Activated T-helper 1 cell treated with anti-CD3 and anti-CD28 coated beads, Interleukin-12 subunit alpha, Interleukin-12 subunit beta, Interleukin-2, Interleukin-4 antibody, amounts not matched to agents 30 ng/mL and 10 ng/mL and 1 ng/mL, durations not matched to agents 14 hours and 24 hours and 36 hours (primary cell): ENCODE results near the gene SPANXN4. TPM values are rescaled to one million over a fixed set of nuclear protein-coding genes. Genes with fewer than 3 reads are reported as not detected.

ENCODE experiments used
- DNase-seq: peaks from one replicate; pipeline ENCODE4 v3.0.0; 2021; ENCODE audit warnings: low spot score
- H3K27ac Mint-ChIP-seq: one replicate; pipeline ENCODE4 v1.8.0; 2021; ENCODE audit warnings: mild to moderate bottlenecking, mixed read lengths
- H3K27me3 Mint-ChIP-seq: one replicate; pipeline ENCODE4 v1.8.0; 2022; ENCODE audit warnings: mild to moderate bottlenecking, moderate library complexity, mixed read lengths; ENCODE audit not compliant: insufficient read depth
- H3K36me3 Mint-ChIP-seq: one replicate; pipeline ENCODE4 v1.8.0; 2021; ENCODE audit warnings: low read depth, mixed read lengths
- H3K4me1 Mint-ChIP-seq: one replicate; pipeline ENCODE4 v1.8.0; 2021; ENCODE audit warnings: low read depth, mixed read lengths
- H3K4me3 Mint-ChIP-seq: one replicate; pipeline ENCODE4 v1.8.0; 2021; ENCODE audit warnings: mild to moderate bottlenecking, moderate library complexity, mixed read lengths
- H3K9me3 Mint-ChIP-seq: one replicate; pipeline ENCODE4 v1.8.0; 2021; ENCODE audit warnings: mixed read lengths
- intact Hi-C: fragments of 100-400 bp; cut with micrococcal nuclease; formaldehyde crosslinking; loops from one replicate; pipeline ENCODE4 v1.15.1; 2024
- total RNA-seq: library from RNA; stranded (reverse); gene quantifications from 2 replicates; pipeline ENCODE4 v1.2.3, GENCODE V29; 2022

SPANXN4 gene
- total RNA-seq: not detected in 2 replicates

GRCh38 chrX:143025628-143026027 lies at the start of gene SPANXN4:
Gene SPANXN4, plus strand, starts transcription at chrX:143025928. Its CDS starts 87 bp downstream, at chrX:143026015.
- Mint-ChIP-seq H3K27ac (no peak within 1 kb of the TSS), H3K36me3 (no peaks in the 10 kb centered on the region), H3K9me3 (peaks cover 5% of the 10 kb centered on the region), H3K4me1 (no peaks in the 10 kb centered on the region), H3K4me3 (no peak within 1 kb of the TSS), H3K27me3 (no peaks in the 10 kb centered on the region)
- intact Hi-C loops: no loop called here
- no peak for DNase-seq

- Mint-ChIP-seq H3K27me3 (no peaks in the 10 kb centered on the region), H3K36me3 (no peaks in the 10 kb centered on the region), H3K4me3 (no peak overlapping the region), H3K9me3 (no peaks in the 10 kb centered on the region), H3K4me1 (no peaks in the 10 kb centered on the region), H3K27ac (no peak overlapping the region)
- intact Hi-C loops: no loop called here
- DNase-seq: no peak
These were observed 48.4 kb upstream of the SPANXN4 start for GRCh38 chrX:142977128-142977914.

- intact Hi-C loops: no loop called here
- H3K36me3 Mint-ChIP-seq: no peaks in the 10 kb centered on the region
- H3K4me1 Mint-ChIP-seq: no peaks in the 10 kb centered on the region
- H3K9me3 Mint-ChIP-seq: no peaks in the 10 kb centered on the region
- no peak overlapping the region for H3K27ac Mint-ChIP-seq
- no peaks in the 10 kb centered on the region for H3K27me3 Mint-ChIP-seq
- DNase-seq: no peak
- no peak overlapping the region for H3K4me3 Mint-ChIP-seq
These were observed 47.5 kb upstream of the SPANXN4 start for GRCh38 chrX:142978130-142978684.

- intact Hi-C loops: no loop called here
- DNase-seq: no peak
- peaks cover 3% of the 10 kb centered on the region for H3K9me3 Mint-ChIP-seq
- H3K27me3 Mint-ChIP-seq: no peaks in the 10 kb centered on the region
- no peak overlapping the region for H3K27ac Mint-ChIP-seq
- H3K4me3 Mint-ChIP-seq: no peak overlapping the region
- H3K36me3 Mint-ChIP-seq: no peaks in the 10 kb centered on the region
- no peaks in the 10 kb centered on the region for H3K4me1 Mint-ChIP-seq
These were observed 43.0 kb upstream of the SPANXN4 start for GRCh38 chrX:142982679-142983078.

GRCh38 chrX:142994988-142995387 lies 30.7 kb upstream of the SPANXN4 start:
- Mint-ChIP-seq H3K4me1 (no peaks in the 10 kb centered on the region), H3K4me3 (no peak overlapping the region), H3K27me3 (no peaks in the 10 kb centered on the region), H3K36me3 (no peaks in the 10 kb centered on the region), H3K9me3 (no peaks in the 10 kb centered on the region), H3K27ac (no peak overlapping the region)
- intact Hi-C loops: no loop called here
- no peak for DNase-seq

- no peaks in the 10 kb centered on the region for H3K4me1 Mint-ChIP-seq
- no peak overlapping the region for H3K4me3 Mint-ChIP-seq
- H3K27ac Mint-ChIP-seq: no peak overlapping the region
- no peaks in the 10 kb centered on the region for H3K9me3 Mint-ChIP-seq
- intact Hi-C loops: no loop called here
- H3K36me3 Mint-ChIP-seq: no peaks in the 10 kb centered on the region
- no peaks in the 10 kb centered on the region for H3K27me3 Mint-ChIP-seq
- no peak for DNase-seq
These were observed 27.1 kb upstream of the SPANXN4 start for GRCh38 chrX:142998447-142999198.

- intact Hi-C loops: no loop called here
- H3K9me3 Mint-ChIP-seq: no peaks in the 10 kb centered on the region
- no peak overlapping the region for H3K4me3 Mint-ChIP-seq
- H3K27ac Mint-ChIP-seq: no peak overlapping the region
- H3K27me3 Mint-ChIP-seq: no peaks in the 10 kb centered on the region
- no peaks in the 10 kb centered on the region for H3K36me3 Mint-ChIP-seq
- no peak for DNase-seq
- no peaks in the 10 kb centered on the region for H3K4me1 Mint-ChIP-seq
These were observed 26.5 kb upstream of the SPANXN4 start for GRCh38 chrX:142999199-142999701.

- H3K9me3 Mint-ChIP-seq: no peaks in the 10 kb centered on the region
- no peak overlapping the region for H3K27ac Mint-ChIP-seq
- no peaks in the 10 kb centered on the region for H3K4me1 Mint-ChIP-seq
- no peaks in the 10 kb centered on the region for H3K27me3 Mint-ChIP-seq
- H3K4me3 Mint-ChIP-seq: no peak overlapping the region
- no peaks in the 10 kb centered on the region for H3K36me3 Mint-ChIP-seq
- intact Hi-C loops: no loop called here
- DNase-seq: no peak
These were observed 23.5 kb upstream of the SPANXN4 start for GRCh38 chrX:143002206-143002605.

GRCh38 chrX:143017272-143017671 lies 8.5 kb upstream of the SPANXN4 start:
- peaks cover 17% of the 10 kb centered on the region for H3K9me3 Mint-ChIP-seq
- H3K4me1 Mint-ChIP-seq: no peaks in the 10 kb centered on the region
- no peak overlapping the region for H3K4me3 Mint-ChIP-seq
- intact Hi-C loops: no loop called here
- DNase-seq: no peak
- H3K36me3 Mint-ChIP-seq: no peaks in the 10 kb centered on the region
- H3K27ac Mint-ChIP-seq: no peak overlapping the region
- H3K27me3 Mint-ChIP-seq: no peaks in the 10 kb centered on the region

GRCh38 chrX:143027275-143027674 lies 1.5 kb downstream of the SPANXN4 start:
- no peak for DNase-seq
- no peaks in the 10 kb centered on the region for H3K4me1 Mint-ChIP-seq
- H3K27ac Mint-ChIP-seq: no peak overlapping the region
- no peaks in the 10 kb centered on the region for H3K27me3 Mint-ChIP-seq
- intact Hi-C loops: no loop called here
- no peak overlapping the region for H3K4me3 Mint-ChIP-seq
- no peaks in the 10 kb centered on the region for H3K36me3 Mint-ChIP-seq
- H3K9me3 Mint-ChIP-seq: peaks cover 16% of the 10 kb centered on the region

GRCh38 chrX:143047511-143047910 lies 21.8 kb downstream of the SPANXN4 start:
- Mint-ChIP-seq H3K27me3 (no peaks in the 10 kb centered on the region), H3K9me3 (no peaks in the 10 kb centered on the region), H3K4me3 (no peak overlapping the region), H3K27ac (no peak overlapping the region), H3K4me1 (no peaks in the 10 kb centered on the region), H3K36me3 (no peaks in the 10 kb centered on the region)
- DNase-seq: no peak
- intact Hi-C loops: no loop called here

GRCh38 chrX:143058120-143058519 lies 32.4 kb downstream of the SPANXN4 start:
- Mint-ChIP-seq H3K36me3 (no peaks in the 10 kb centered on the region), H3K4me1 (no peaks in the 10 kb centered on the region), H3K4me3 (no peak overlapping the region), H3K9me3 (no peaks in the 10 kb centered on the region), H3K27me3 (no peaks in the 10 kb centered on the region), H3K27ac (no peak overlapping the region)
- no peak for DNase-seq
- intact Hi-C loops: no loop called here

- H3K27me3 Mint-ChIP-seq: no peaks in the 10 kb centered on the region
- H3K27ac Mint-ChIP-seq: no peak overlapping the region
- no peaks in the 10 kb centered on the region for H3K4me1 Mint-ChIP-seq
- H3K4me3 Mint-ChIP-seq: no peak overlapping the region
- no peak for DNase-seq
- H3K9me3 Mint-ChIP-seq: peaks cover 4% of the 10 kb centered on the region
- H3K36me3 Mint-ChIP-seq: no peaks in the 10 kb centered on the region
- intact Hi-C loops: no loop called here
These were observed 55.5 kb downstream of the SPANXN4 start for GRCh38 chrX:143081231-143081630.
